Caki2 (cell line): ENCODE data around the gene C16orf95. TPM values are rescaled to one million over a fixed set of nuclear protein-coding genes. Genes with fewer than 3 reads are reported as not detected.
"Not testable (repeated sequence)": the region's sequence is repeated elsewhere in the genome, so short reads cannot be mapped to it uniquely, and the experiment has no call there.

Source experiments
- DNase-seq: peaks from one replicate; pipeline ENCODE4 v3.0.0-alpha.2; 2015; ENCODE audit warnings: low read depth
- in situ Hi-C: cut with HindIII; loops from 2 replicates; pipeline ENCODE4 v1.10.0; 2016; ENCODE audit warnings: low sequenced_read_pairs, low pct_unique_long_range_greater_than_20kb, mixed read lengths
- total RNA-seq: library from RNA; depleted of rRNA; stranded (reverse); fragments of >200 nt; shearing (Covaris generic); gene quantifications from 2 replicates; pipeline ENCODE4 v1.2.3, GENCODE V29; 2014; ENCODE audit warnings: low replicate concordance; rRNA removed

The C16orf95 gene
- 10.1 and 50.3 TPM in 2 replicates for total RNA-seq

GRCh38 chr16:87316923-87317749, at the start of gene C16orf95:
Gene C16orf95, minus strand, starts transcription at chr16:87317392. Its CDS starts 150 bp downstream, at chr16:87317242.
- in situ Hi-C loops = no loop called here

GRCh38 chr16:87366930-87367329, 49.7 kb upstream of the C16orf95 start:
- DNase-seq = no peak
- in situ Hi-C loops = no loop called here

More at GRCh38 chr16:87316923-87317749, at the start of gene C16orf95:
- peak; percentile 91 for DNase-seq

GRCh38 chr16:87366288-87366687, 49.1 kb upstream of the C16orf95 start:
- in situ Hi-C loops = no loop called here
- DNase-seq = no peak

- in situ Hi-C loops = no loop called here
Measured at GRCh38 chr16:87365021-87365713, 48.0 kb upstream of the C16orf95 start.

GRCh38 chr16:87363771-87364455, 46.7 kb upstream of the C16orf95 start:
- DNase-seq = no peak
- in situ Hi-C loops = no loop called here

More at GRCh38 chr16:87365021-87365713, 48.0 kb upstream of the C16orf95 start:
- DNase-seq = no peak

GRCh38 chr16:87362828-87363559, 45.8 kb upstream of the C16orf95 start:
- in situ Hi-C loops, DNase-seq: not testable (repeated sequence)

- DNase-seq = no peak
- in situ Hi-C loops = no loop called here
Measured at GRCh38 chr16:87361916-87362619, 44.9 kb upstream of the C16orf95 start.

GRCh38 chr16:87360862-87361610, 43.8 kb upstream of the C16orf95 start:
- in situ Hi-C loops = no loop called here
- no peak for DNase-seq

- no peak for DNase-seq
- in situ Hi-C loops = no loop called here
Measured at GRCh38 chr16:87359121-87359520, 41.9 kb upstream of the C16orf95 start.

GRCh38 chr16:87358696-87359095, 41.5 kb upstream of the C16orf95 start:
- in situ Hi-C loops = no loop called here
- no peak for DNase-seq

GRCh38 chr16:87358250-87358649, 41.1 kb upstream of the C16orf95 start:
- in situ Hi-C loops = no loop called here
- no peak for DNase-seq

- in situ Hi-C loops = no loop called here
- DNase-seq = no peak
Measured at GRCh38 chr16:87356491-87356853, 39.3 kb upstream of the C16orf95 start.

GRCh38 chr16:87353613-87354012, 36.4 kb upstream of the C16orf95 start:
- DNase-seq = no peak
- in situ Hi-C loops = no loop called here

GRCh38 chr16:87352818-87353217, 35.6 kb upstream of the C16orf95 start:
- no peak for DNase-seq
- in situ Hi-C loops = no loop called here

GRCh38 chr16:87351320-87351698, 34.1 kb upstream of the C16orf95 start:
- DNase-seq = no peak
- in situ Hi-C loops = no loop called here

GRCh38 chr16:87350681-87351319, 33.6 kb upstream of the C16orf95 start:
- no peak for DNase-seq
- in situ Hi-C loops = no loop called here

- in situ Hi-C loops = no loop called here
- no peak for DNase-seq
Measured at GRCh38 chr16:87350031-87350430, 32.8 kb upstream of the C16orf95 start.
